Activated T-cell treated with anti-CD3 and anti-CD28 coated beads, Interleukin-2, amount 50 U/mL, for 24 hours (primary cell): ENCODE results near the gene NFATC2.
"Not testable (repeated sequence)": the region's sequence is repeated elsewhere in the genome, so short reads cannot be mapped to it uniquely, and the experiment has no call there.

ENCODE experiments used
- DNase-seq: peaks from one replicate; pipeline ENCODE4 v3.0.0-alpha.2; 2020
- H3K27ac Mint-ChIP-seq: 2 replicates; pipeline ENCODE4 v1.8.0; 2020; ENCODE audit warnings: mild to moderate bottlenecking, mixed read lengths
- H3K27me3 Mint-ChIP-seq: 2 replicates; pipeline ENCODE4 v1.8.0; 2020; ENCODE audit warnings: mixed read lengths
- H3K36me3 Mint-ChIP-seq: 2 replicates; pipeline ENCODE4 v1.8.0; 2020; ENCODE audit warnings: low read depth, mixed read lengths
- H3K4me1 Mint-ChIP-seq: 2 replicates; pipeline ENCODE4 v1.8.0; 2020; ENCODE audit warnings: low read depth, mixed read lengths
- H3K4me3 Mint-ChIP-seq: 2 replicates; pipeline ENCODE4 v1.8.0; 2020; ENCODE audit warnings: mild to moderate bottlenecking, moderate library complexity, mixed read lengths
- H3K9me3 Mint-ChIP-seq: 2 replicates; pipeline ENCODE4 v1.8.0; 2020; ENCODE audit warnings: mixed read lengths

Gene NFATC2

GRCh38 chr20:51562027-51562331 lies 19.5 kb upstream of the NFATC2 start:
- Mint-ChIP-seq H3K27ac (no peak overlapping the region), H3K36me3 (no peaks in the 10 kb centered on the region), H3K9me3 (no peaks in the 10 kb centered on the region), H3K4me3 (peak overlapping the region; percentile 60), H3K27me3 (peaks cover 75% of the 10 kb centered on the region), H3K4me1 (peaks cover 27% of the 10 kb centered on the region)
- DNase-seq: no peak

GRCh38 chr20:51560550-51561307 lies 18.2 kb upstream of the NFATC2 start:
- Mint-ChIP-seq H3K4me1 (peaks cover 27% of the 10 kb centered on the region), H3K9me3 (no peaks in the 10 kb centered on the region), H3K4me3 (peak overlapping the region; percentile 49), H3K27me3 (peaks cover 81% of the 10 kb centered on the region), H3K27ac (no peak overlapping the region), H3K36me3 (no peaks in the 10 kb centered on the region)
- DNase-seq: no peak

- H3K4me1 Mint-ChIP-seq: peaks cover 28% of the 10 kb centered on the region
- no peaks in the 10 kb centered on the region for H3K9me3 Mint-ChIP-seq
- no peak for DNase-seq
- H3K27ac Mint-ChIP-seq: no peak overlapping the region
- no peaks in the 10 kb centered on the region for H3K36me3 Mint-ChIP-seq
- peaks cover 78% of the 10 kb centered on the region for H3K27me3 Mint-ChIP-seq
- no peak overlapping the region for H3K4me3 Mint-ChIP-seq
Measured at GRCh38 chr20:51560042-51560441, 17.5 kb upstream of the NFATC2 start.

DNA sequence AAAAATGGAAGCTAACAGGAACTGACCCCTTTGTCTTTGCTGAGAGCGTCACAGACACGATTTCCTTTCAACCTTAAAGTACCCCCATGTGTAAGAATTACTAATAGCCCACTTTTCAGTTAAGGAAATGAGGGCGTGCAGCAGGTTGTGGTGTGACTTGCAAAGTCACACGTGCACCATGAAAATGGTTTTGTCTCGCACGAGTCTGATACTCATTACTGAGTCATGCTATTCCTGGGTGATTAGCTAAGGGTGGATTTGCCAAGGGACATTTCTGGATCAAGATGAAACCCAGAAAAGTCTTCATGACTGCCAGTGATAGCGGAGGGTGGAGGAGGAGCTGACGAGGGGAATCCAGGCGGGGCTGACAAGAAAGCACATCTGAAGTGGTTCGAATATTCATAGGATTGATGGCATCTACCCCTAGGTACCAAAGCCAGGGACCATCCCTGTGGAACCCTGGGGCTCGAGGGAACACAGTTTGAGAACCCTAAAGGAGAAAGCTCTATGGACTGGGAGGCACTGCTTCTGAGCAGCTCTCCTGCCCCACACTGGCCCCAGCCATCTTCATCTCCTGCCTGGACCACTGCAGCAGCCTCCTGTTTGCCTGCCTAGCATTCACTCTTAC lies 12.1 kb upstream of the NFATC2 start:
- H3K27me3 Mint-ChIP-seq: peaks cover 32% of the 10 kb centered on the region
- peak overlapping the region; percentile 59 for H3K27ac Mint-ChIP-seq
- no peak overlapping the region for H3K4me3 Mint-ChIP-seq
- peaks cover 15% of the 10 kb centered on the region for H3K4me1 Mint-ChIP-seq
- H3K36me3 Mint-ChIP-seq: no peaks in the 10 kb centered on the region
- DNase-seq: no peak
- H3K9me3 Mint-ChIP-seq: no peaks in the 10 kb centered on the region

- DNase-seq: no peak
- no peaks in the 10 kb centered on the region for H3K36me3 Mint-ChIP-seq
- H3K27ac Mint-ChIP-seq: peak overlapping the region; percentile 59
- H3K4me1 Mint-ChIP-seq: peaks cover 15% of the 10 kb centered on the region
- H3K27me3 Mint-ChIP-seq: peaks cover 25% of the 10 kb centered on the region
- no peaks in the 10 kb centered on the region for H3K9me3 Mint-ChIP-seq
- no peak overlapping the region for H3K4me3 Mint-ChIP-seq
Measured at GRCh38 chr20:51553897-51554486, 11.5 kb upstream of the NFATC2 start.

DNA sequence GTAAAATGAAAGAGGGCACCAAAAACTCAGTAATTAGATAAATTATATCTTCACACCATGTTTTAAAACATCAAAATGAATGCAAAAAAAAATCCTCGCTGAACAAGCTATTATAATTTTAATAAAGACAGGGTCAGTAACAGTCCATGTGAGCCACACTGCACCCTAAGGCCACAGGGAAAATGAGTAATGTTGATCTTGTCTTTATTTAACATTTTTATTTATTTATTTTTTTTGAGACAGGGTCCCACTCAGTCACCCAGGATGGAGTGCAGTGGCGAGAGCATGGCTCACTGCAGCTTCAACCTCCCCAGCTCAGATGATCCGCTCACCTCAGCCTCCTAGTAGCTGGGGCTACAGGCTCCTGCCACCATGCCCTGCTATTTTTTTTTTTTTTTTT lies 8.7 kb upstream of the NFATC2 start:
- Mint-ChIP-seq H3K4me1 (peaks cover 15% of the 10 kb centered on the region), H3K27ac (no peak overlapping the region), H3K27me3 (peaks cover 7% of the 10 kb centered on the region), H3K9me3 (no peaks in the 10 kb centered on the region), H3K4me3 (no peak overlapping the region), H3K36me3 (no peaks in the 10 kb centered on the region)
- no peak for DNase-seq

DNA sequence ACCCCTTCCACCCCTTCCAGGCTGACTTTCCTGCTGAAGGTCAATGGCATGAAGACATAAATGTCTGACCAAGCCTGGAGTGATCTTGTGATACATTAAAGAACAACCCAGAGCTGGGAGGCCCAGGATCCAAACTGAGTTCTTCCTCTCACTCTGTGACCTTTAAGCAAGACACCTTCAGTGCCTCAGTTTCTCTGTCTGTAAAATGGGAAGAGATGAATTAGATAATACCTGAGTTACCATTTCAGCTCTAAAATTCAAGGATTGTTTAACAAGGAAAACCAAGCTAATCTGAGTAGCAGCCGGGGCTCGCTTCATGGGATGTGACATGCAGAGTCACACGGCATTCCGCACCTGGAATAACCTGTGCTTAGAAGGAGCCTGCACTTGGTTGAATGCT lies 7.0 kb upstream of the NFATC2 start:
- Mint-ChIP-seq H3K36me3 (no peaks in the 10 kb centered on the region), H3K27ac (no peak overlapping the region), H3K9me3 (no peaks in the 10 kb centered on the region), H3K4me3 (no peak overlapping the region), H3K4me1 (peaks cover 9% of the 10 kb centered on the region), H3K27me3 (no peaks in the 10 kb centered on the region)
- DNase-seq: no peak

GRCh38 chr20:51547951-51548350 lies 5.4 kb upstream of the NFATC2 start:
- H3K4me1 Mint-ChIP-seq: peaks cover 6% of the 10 kb centered on the region
- no peaks in the 10 kb centered on the region for H3K27me3 Mint-ChIP-seq
- no peak for DNase-seq
- no peaks in the 10 kb centered on the region for H3K9me3 Mint-ChIP-seq
- no peak overlapping the region for H3K27ac Mint-ChIP-seq
- no peak overlapping the region for H3K4me3 Mint-ChIP-seq
- H3K36me3 Mint-ChIP-seq: no peaks in the 10 kb centered on the region

DNA sequence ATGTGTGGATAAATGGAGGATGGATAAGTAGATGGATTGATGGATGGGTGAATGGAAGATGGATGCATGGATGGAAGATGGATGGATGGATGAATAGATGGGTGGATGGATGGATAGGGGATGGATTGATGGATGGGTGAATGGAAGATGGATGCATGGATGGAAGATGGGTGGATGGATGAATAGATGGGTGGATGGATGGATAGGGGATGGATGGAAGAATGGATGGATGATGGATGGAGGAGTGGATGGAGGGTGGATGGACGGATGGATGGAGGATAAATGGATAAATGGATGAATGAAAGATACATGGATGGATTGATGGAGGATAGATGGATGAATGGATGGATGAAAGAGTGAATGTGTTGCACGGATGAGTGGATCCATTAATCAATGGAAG lies 3.0 kb upstream of the NFATC2 start:
- Mint-ChIP-seq H3K36me3 (peaks cover 14% of the 10 kb centered on the region), H3K27me3 (no peaks in the 10 kb centered on the region), H3K4me1 (peaks cover 13% of the 10 kb centered on the region), H3K27ac (no peak overlapping the region), H3K9me3 (no peaks in the 10 kb centered on the region), H3K4me3 (no peak overlapping the region)
- no peak for DNase-seq

DNA sequence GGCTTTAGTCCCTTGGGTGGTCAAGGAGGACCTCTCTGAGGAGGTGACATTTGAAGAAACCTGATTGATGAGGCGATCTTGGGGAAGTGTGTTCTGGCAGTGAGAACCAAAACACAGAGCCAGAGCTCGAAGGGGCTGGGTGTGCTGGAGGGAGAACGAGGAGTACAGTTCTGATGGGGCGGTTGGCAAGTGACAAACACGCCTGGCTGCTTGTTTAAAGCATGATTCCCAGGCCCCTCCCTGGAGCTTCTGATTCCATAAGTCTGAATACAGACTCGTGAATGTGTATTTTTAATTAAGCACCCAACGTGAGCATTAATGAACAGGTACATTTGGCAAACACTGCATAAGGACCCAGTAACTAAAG lies 886 bp upstream of the NFATC2 start:
- no peak for DNase-seq
- H3K27ac Mint-ChIP-seq: peak overlapping the region; percentile 81
- no peaks in the 10 kb centered on the region for H3K27me3 Mint-ChIP-seq
- no peaks in the 10 kb centered on the region for H3K9me3 Mint-ChIP-seq
- H3K4me1 Mint-ChIP-seq: peaks cover 32% of the 10 kb centered on the region
- peak overlapping the region; percentile 73 for H3K4me3 Mint-ChIP-seq
- peaks cover 34% of the 10 kb centered on the region for H3K36me3 Mint-ChIP-seq

DNA sequence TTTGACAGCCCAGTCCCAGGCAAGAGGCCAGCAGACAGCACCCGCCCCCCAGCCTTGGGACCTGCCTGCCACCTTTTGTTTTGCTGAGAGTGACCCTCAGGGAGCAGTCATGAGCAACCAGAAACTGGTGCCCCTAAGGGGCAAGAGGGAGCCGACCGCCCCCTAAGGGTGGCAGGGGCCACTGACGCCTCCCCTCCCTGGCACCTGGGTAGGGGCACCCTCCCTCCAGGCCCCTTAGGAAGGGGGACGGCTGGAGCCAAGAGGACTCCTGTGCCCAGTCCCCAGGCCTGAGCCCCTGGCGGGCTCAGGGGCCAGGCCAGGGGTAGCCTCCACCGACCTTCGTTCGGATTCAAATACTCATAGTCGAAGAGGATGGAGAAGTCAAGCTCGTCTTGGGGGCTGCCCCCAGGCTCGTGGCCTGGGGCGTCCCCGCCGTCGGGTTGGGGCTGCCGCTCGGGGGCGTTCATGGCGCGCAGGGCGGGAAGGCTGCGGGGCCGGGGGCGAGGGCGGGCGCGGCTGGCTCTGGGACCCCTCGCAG lies 417 bp downstream of the NFATC2 start:
- Mint-ChIP-seq H3K36me3 (peaks cover 47% of the 10 kb centered on the region), H3K27me3 (no peaks in the 10 kb centered on the region), H3K4me1 (peaks cover 45% of the 10 kb centered on the region), H3K9me3 (no peaks in the 10 kb centered on the region), H3K27ac (peak overlapping the region; percentile 99), H3K4me3 (peak overlapping the region; percentile 96)
- DNase-seq: peak; percentile 81

GRCh38 chr20:51541189-51542032 lies 1.1 kb downstream of the NFATC2 start:
- peaks cover 54% of the 10 kb centered on the region for H3K36me3 Mint-ChIP-seq
- peak; percentile 85 for DNase-seq
- no peaks in the 10 kb centered on the region for H3K9me3 Mint-ChIP-seq
- H3K27ac Mint-ChIP-seq: peak overlapping the region; percentile 99
- no peaks in the 10 kb centered on the region for H3K27me3 Mint-ChIP-seq
- peaks cover 52% of the 10 kb centered on the region for H3K4me1 Mint-ChIP-seq
- H3K4me3 Mint-ChIP-seq: peak overlapping the region; percentile 96

- peak overlapping the region; percentile 96 for H3K4me3 Mint-ChIP-seq
- H3K27ac Mint-ChIP-seq: peak overlapping the region; percentile 99
- no peaks in the 10 kb centered on the region for H3K9me3 Mint-ChIP-seq
- peaks cover 61% of the 10 kb centered on the region for H3K36me3 Mint-ChIP-seq
- peaks cover 60% of the 10 kb centered on the region for H3K4me1 Mint-ChIP-seq
- H3K27me3 Mint-ChIP-seq: no peaks in the 10 kb centered on the region
- peak; percentile 31 for DNase-seq
Measured at GRCh38 chr20:51540580-51540979, 1.9 kb downstream of the NFATC2 start.

GRCh38 chr20:51540074-51540473 lies 2.4 kb downstream of the NFATC2 start:
- Mint-ChIP-seq H3K27ac (peak overlapping the region; percentile 94), H3K4me1 (peaks cover 65% of the 10 kb centered on the region), H3K36me3 (peaks cover 66% of the 10 kb centered on the region), H3K4me3 (peak overlapping the region; percentile 96)
- H3K9me3 Mint-ChIP-seq, H3K27me3 Mint-ChIP-seq: not testable (repeated sequence)
- peak; percentile 20 for DNase-seq
